ENCODE measurements around the gene BMP7. TPM values are rescaled to one million over a fixed set of nuclear protein-coding genes. Genes with fewer than 3 reads are reported as not detected.

Gene BMP7
- total and polyA plus RNA-seq, 8 donors = 0.67 to 22.4 (median 16.2) TPM

DNA sequence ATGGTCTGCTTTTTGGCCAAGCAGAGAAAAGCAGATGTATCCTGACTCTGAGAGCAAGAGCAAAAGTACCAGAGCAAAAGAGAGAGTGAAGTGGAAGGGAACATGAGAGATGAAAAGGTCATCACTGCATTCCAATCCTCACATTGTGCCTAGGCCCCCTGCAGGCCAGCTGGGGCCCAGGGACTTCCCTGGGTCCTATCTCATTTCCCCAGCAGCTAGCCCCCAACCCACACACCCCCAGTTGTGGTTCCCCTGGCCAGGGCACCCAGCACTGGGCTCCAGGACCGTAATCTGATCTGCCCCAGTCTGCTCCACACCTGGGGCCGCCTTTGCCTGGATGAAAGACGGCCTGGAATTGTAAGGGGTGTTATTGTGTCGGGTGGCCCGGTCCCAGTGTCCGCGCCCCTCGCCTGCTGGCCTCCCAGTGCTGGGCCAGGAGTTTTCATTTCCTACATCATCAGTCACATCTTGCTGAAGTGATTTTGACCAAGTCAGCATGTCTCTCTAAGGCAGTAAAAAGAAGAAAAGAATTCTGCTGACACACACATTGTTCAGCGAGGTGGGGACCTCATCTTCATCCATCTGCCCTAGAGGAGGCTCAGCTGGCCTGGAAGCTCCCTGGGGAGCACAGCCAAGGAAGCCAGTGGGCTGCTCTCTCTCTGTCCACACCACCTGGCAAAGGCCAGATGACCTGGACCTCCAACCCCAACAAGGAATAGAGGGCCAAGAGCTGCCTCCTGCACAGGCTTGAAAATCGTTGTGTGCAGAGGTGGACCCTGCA is 4.0 kb upstream of the BMP7 start:
- intact Hi-C loops (cut with DNase I) = no loop called here
- peaks cover 25 to 67% of the 10 kb centered on the region in 2 donors for H3K27me3 ChIP-seq
- no peak for ATAC-seq
- no peaks in the 10 kb centered on the region for H3K9me3 ChIP-seq
- no peak overlapping the region for H3K27ac ChIP-seq
- DNase-seq = no peak
- no peaks in the 10 kb centered on the region for H3K36me3 ChIP-seq
- no peak overlapping the region for H3K4me3 ChIP-seq
- no peak for TF ChIP-seq CTCF (IDR thresholded peaks at IDR 0.05)
- H3K4me1 ChIP-seq = peaks cover 0 to 6% of the 10 kb centered on the region in 2 donors

GRCh38 chr20:57269148-57269984 is 2.9 kb upstream of the BMP7 start:
- DNase-seq (no peak), ATAC-seq (no peak)
- Histone ChIP-seq H3K4me3 (no peak overlapping the region), H3K27me3 (peaks cover 35 to 75% of the 10 kb centered on the region in 2 donors), H3K36me3 (no peaks in the 10 kb centered on the region), H3K9me3 (no peaks in the 10 kb centered on the region), H3K27ac (no peak overlapping the region), H3K4me1 (peaks cover 0 to 10% of the 10 kb centered on the region in 2 donors)
- TF ChIP-seq CTCF (IDR thresholded peaks at IDR 0.05) = no peak
- intact Hi-C loops (cut with DNase I) = no loop called here

DNA sequence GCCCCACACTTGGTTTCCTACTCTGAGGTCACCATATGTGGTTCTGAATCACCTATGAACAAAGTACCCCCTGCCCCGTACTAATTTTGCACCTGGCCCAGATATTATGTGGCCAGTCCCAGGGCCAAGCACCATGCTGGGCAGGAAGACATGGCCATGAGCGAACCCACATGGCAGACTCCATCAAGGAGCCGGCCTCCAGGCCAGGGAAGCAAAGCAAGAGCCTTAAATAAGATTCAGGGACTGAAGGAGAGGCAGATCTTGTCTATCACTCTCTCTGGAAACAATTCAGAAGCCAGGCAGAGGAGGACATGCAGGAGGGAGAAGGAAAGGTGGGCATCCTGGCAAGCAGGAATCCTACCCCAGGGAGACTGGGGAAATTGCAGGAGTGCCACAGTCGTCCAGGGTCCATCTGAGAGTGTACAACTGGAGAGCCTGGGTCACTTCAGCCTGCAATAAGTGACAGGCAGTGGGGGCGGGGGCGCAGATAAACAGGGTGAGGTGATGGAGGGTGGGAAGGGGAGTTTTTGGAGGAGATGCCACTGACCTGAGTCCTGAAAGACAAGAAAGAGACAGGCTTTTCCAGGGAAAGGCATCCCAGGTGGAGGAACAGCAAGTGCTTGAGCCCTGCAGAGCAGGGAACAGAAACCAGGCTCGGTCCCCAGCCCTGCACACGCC is 2.1 kb upstream of the BMP7 start:
- Histone ChIP-seq H3K4me3 (no peak overlapping the region), H3K27ac (no peak overlapping the region), H3K27me3 (peaks cover 40 to 83% of the 10 kb centered on the region in 2 donors), H3K36me3 (no peaks in the 10 kb centered on the region), H3K9me3 (no peaks in the 10 kb centered on the region), H3K4me1 (peaks cover 0 to 10% of the 10 kb centered on the region in 2 donors)
- no peak for ATAC-seq
- DNase-seq = no peak
- TF ChIP-seq CTCF (IDR thresholded peaks at IDR 0.05) = no peak
- intact Hi-C loops (cut with DNase I) = no loop called here

DNA sequence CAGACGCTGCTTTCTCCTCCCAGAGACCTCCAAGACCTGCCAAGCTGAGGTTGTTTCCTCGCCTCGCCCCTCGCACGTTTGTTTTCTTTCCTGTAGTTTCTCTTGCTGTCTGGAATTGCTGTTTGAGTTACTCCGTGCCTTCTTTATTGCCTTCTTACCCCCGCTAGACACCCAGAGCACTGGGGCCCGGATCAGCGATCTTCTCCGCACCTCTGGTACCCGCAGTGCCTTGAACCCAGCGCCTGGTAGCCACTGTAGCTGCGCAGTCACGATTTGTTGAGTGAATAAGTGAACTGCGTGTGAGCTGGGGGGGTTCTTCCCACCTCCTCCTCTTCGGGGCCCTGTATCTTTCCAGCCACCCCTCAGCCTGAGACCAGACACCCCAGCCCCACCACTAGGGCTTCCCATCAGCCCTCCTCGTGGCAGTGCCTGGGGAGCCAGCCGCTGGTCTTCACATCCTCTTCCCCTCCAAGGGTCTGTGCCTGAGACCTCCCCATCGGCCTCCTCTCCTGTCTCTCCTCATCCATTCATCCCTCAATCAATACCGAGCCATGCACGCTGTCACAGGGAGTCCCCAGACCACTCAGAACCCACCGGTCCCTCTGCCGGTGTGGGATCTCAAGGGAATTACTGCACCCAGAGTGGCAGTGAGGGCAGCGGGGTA is 849 bp upstream of the BMP7 start:
- no peak for DNase-seq
- no peaks in the 10 kb centered on the region for H3K36me3 ChIP-seq
- no peaks in the 10 kb centered on the region for H3K9me3 ChIP-seq
- peaks cover 0 to 10% of the 10 kb centered on the region in 2 donors for H3K4me1 ChIP-seq
- no peak overlapping the region for H3K27ac ChIP-seq
- H3K27me3 ChIP-seq = peaks cover 44 to 96% of the 10 kb centered on the region in 2 donors
- intact Hi-C loops (cut with DNase I) = no loop called here
- no peak overlapping the region for H3K4me3 ChIP-seq
- ATAC-seq = no peak
- no peak for TF ChIP-seq CTCF (IDR thresholded peaks at IDR 0.05)

All from left lung (tissue), 10 donors.